ENCODE measurements around the gene STEAP3. TPM values are rescaled to one million over a fixed set of nuclear protein-coding genes. Genes with fewer than 3 reads are reported as not detected.
A peak's percentile ranks its signal among the peaks of the same experiment; 100 is the strongest.

STEAP3 gene
- polyA plus RNA-seq, 2 of the 4 experiments (the other 2 are of a cell fraction): 23.5 to 30.2 TPM

DNA sequence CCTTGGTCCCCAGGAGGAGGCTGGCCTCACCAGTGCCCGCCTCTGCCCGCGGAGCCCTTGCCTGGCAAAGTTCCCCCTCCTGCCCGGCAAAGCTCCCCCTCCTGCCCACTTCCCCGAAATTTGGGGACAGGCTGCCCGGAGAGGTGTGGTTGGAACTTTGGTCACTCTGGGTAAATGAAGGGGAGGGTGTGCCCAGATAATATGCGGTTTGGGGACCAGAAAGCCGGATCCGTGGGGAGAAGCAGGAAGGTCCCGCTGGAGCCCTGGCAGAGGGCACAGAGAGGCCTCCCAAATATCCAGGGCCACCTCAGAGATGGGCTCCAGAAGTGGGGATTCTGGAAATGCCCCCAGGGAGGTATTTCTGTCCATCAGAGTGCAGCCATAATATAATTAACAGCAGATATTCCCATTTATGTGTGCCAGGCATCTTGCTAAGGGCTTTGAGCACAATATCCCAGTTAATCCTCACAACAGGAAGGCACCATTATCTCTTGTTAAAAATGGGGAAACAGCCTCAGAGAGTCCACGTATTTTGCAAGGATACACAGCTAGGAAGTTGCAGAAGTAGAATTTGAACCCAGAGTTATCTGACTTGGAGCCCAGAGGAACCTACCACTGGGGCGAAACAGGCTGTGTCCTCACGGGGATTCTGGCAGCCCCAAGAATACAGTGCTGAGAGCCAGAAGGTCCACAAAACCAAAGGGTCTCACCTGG, 914 bp downstream of the STEAP3 start:
- DNase-seq (ENCODE audit: low read depth in 1 of 2, low spot score in 1 of 2) (no peak), FAIRE-seq (no peak), ATAC-seq (no peak; a peak in 1 of 6 replicates)
- no peaks in the 10 kb centered on the region for H3K9me3 ChIP-seq
- 29% methylated on average over 9 of the region's 13 CpGs for WGBS (ENCODE audit: missing lambda C conversion rate)
- peak overlapping the region; percentile 92 for H3K4me2 ChIP-seq
- TF ChIP-seq ZNF302 (CRISPR knock-in tag; IDR thresholded peaks at IDR 0.05): no peak
- no peak for TF ChIP-seq SREBF2 (IDR thresholded peaks at IDR 0.05)
- no peak for TF ChIP-seq SMC3 (IDR thresholded peaks at IDR 0.05)
- no peak for TF ChIP-seq CEBPB (IDR thresholded peaks at IDR 0.05)
- TF ChIP-seq JUN (IDR thresholded peaks at IDR 0.05): no peak
- TF ChIP-seq HDAC2 (IDR thresholded peaks at IDR 0.05): no peak
- TF ChIP-seq HOXA7 (CRISPR knock-in tag; IDR thresholded peaks at IDR 0.05): no peak
- no peak for TF ChIP-seq CBX8 (IDR thresholded peaks at IDR 0.05)
- TF ChIP-seq NPAS2 (CRISPR knock-in tag; IDR thresholded peaks at IDR 0.05; ENCODE audit: borderline replicate concordance): no peak
- no peak for TF ChIP-seq NFE2L2 (conservative IDR thresholded peaks at IDR 0.05; ENCODE audit: low read length)
- TF ChIP-seq, protein P1, sequence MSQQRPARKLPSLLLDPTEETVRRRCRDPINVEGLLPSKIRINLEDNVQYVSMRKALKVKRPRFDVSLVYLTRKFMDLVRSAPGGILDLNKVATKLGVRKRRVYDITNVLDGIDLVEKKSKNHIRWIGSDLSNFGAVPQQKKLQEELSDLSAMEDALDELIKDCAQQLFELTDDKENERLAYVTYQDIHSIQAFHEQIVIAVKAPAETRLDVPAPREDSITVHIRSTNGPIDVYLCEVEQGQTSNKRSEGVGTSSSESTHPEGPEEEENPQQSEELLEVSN (IDR thresholded peaks at IDR 0.05; ENCODE audit: borderline replicate concordance, low read depth): no peak
- no peak for TF ChIP-seq TP53 (CRISPR knock-in tag; IDR thresholded peaks at IDR 0.05)
- no peak for TF ChIP-seq MAFK (IDR thresholded peaks at IDR 0.05; ENCODE audit: partially characterized antibody)
- TF ChIP-seq, protein P2, sequence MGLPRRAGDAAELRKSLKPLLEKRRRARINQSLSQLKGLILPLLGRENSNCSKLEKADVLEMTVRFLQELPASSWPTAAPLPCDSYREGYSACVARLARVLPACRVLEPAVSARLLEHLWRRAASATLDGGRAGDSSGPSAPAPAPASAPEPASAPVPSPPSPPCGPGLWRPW (IDR thresholded peaks at IDR 0.05): no peak
- no peak for TF ChIP-seq ESRRA (IDR thresholded peaks at IDR 0.05; ENCODE audit: borderline replicate concordance, low read length)
- no peak for TF ChIP-seq BHLHE40 (IDR thresholded peaks at IDR 0.05; ENCODE audit: low read depth, low read length)
- no peak for TF ChIP-seq TFCP2L1 (CRISPR knock-in tag; IDR thresholded peaks at IDR 0.05)
- TF ChIP-seq, protein P3, sequence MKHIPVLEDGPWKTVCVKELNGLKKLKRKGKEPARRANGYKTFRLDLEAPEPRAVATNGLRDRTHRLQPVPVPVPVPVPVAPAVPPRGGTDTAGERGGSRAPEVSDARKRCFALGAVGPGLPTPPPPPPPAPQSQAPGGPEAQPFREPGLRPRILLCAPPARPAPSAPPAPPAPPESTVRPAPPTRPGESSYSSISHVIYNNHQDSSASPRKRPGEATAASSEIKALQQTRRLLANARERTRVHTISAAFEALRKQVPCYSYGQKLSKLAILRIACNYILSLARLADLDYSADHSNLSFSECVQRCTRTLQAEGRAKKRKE (CRISPR knock-in tag; IDR thresholded peaks at IDR 0.05; ENCODE audit: low read depth): no peak
- H3K4me3 ChIP-seq: peak overlapping the region; percentile 72
- POLR2A ChIA-PET: interaction anchor here (0.6 kb wide), 1 partner anchor 14 kb away, joined by 9 read pairs; no protein-coding TSS in a partner anchor
- H3K27ac ChIP-seq: peak overlapping the region; percentile 84 to 96
- H3K4me1 ChIP-seq: peaks cover 13% of the 10 kb centered on the region
- CTCF ChIA-PET: interaction anchor here (0.9 to 3.7 kb wide), 5 partner anchors 11 to 67 kb away, joined by 3 to 17 read pairs (median 4); no protein-coding TSS in a partner anchor

DNA sequence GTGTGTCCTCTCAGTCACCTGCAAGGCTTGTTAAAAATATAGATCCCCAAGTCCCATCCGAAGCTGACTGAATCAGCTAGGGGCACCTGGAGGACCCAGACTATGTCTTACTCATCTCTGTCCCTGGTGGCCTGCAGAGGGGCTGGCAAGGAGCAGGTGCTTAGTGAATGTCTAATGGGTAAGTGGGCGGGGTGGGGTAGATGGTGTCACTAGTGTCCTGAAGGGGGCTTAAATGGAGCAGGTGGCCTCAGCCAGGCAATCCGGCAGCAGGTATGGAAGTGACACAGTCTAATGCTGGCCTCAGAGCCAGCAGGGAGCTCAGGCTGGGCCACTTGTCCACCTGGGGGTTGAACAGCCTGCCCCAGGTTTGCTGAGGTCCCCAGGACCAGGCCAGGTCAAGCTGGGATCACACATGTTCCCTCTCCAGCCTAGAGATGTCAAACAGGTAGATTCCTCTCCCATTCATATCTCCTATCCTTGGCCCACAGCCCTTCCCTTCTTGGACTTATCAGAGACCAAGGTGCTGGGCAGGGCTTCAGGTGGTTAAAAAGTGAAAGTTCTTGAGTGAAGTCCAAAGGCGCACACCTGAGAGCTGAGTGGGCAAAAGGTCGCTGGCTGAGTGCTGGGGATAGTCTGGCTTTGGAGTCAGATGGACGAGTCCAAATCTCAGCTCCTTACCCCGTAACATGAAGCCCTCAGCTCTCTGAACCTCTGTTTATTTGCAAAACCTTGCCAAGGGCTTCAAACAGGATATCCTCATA, 1.7 kb downstream of the STEAP3 start:
- ATAC-seq (no peak; a peak in 1 of 6 replicates), FAIRE-seq (no peak), DNase-seq (ENCODE audit: low read depth in 1 of 2, low spot score in 1 of 2) (peak in 1 of 2 experiments; percentile 52)
- no peak for TF ChIP-seq FOSL2 (IDR thresholded peaks at IDR 0.05)
- no peak for TF ChIP-seq FOSL2 (CRISPR knock-in tag; IDR thresholded peaks at IDR 0.05)
- no peak for TF ChIP-seq KDM1A (IDR thresholded peaks at IDR 0.05; ENCODE audit: low read depth)
- no peak for TF ChIP-seq ZC3H11A (IDR thresholded peaks at IDR 0.05)
- no peak for TF ChIP-seq FOSB (CRISPR knock-in tag; IDR thresholded peaks at IDR 0.05)
- TF ChIP-seq RCOR1 (IDR thresholded peaks at IDR 0.05; ENCODE audit: low read depth, low read length): no peak
- no peak for TF ChIP-seq POLR2A (IDR thresholded peaks at IDR 0.05; ENCODE audit: low read length)
- TF ChIP-seq EHF (CRISPR knock-in tag; IDR thresholded peaks at IDR 0.05): no peak
- no peak for TF ChIP-seq KDM5A (IDR thresholded peaks at IDR 0.05)
- TF ChIP-seq NR3C1 (IDR thresholded peaks at IDR 0.05): no peak
- TF ChIP-seq CBX2 (IDR thresholded peaks at IDR 0.05; ENCODE audit: borderline replicate concordance, low read depth): no peak
- TF ChIP-seq, protein P4, sequence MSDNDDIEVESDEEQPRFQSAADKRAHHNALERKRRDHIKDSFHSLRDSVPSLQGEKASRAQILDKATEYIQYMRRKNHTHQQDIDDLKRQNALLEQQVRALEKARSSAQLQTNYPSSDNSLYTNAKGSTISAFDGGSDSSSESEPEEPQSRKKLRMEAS (IDR thresholded peaks at IDR 0.05): no peak
- no peak for TF ChIP-seq EHMT2 (IDR thresholded peaks at IDR 0.05; ENCODE audit: low read depth)
- TF ChIP-seq MAZ (IDR thresholded peaks at IDR 0.05; ENCODE audit: borderline replicate concordance, low read depth, low read length): no peak
- ChIA-PET POLR2A (interaction anchor here (0.6 kb wide), 1 partner anchor 15 kb away, joined by 9 read pairs; no protein-coding TSS in a partner anchor), CTCF (interaction anchor here (0.6 to 3.7 kb wide), 8 partner anchors 9 to 343 kb away, joined by 3 to 17 read pairs (median 3); no protein-coding TSS in a partner anchor)
- WGBS (ENCODE audit: missing lambda C conversion rate): 92% methylated on average over 6 of the region's 7 CpGs
- Histone ChIP-seq H3K4me3 (no peak overlapping the region), H3K4me2 (peak overlapping the region; percentile 92), H3K9me3 (no peaks in the 10 kb centered on the region), H3K4me1 (peaks cover 13% of the 10 kb centered on the region), H3K27ac (no peak overlapping the region)

All from A549 (cell line).